Lung (tissue), 12 donors: ENCODE measurements around the gene DOCK4. TPM values are rescaled to one million over a fixed set of nuclear protein-coding genes. Genes with fewer than 3 reads are reported as not detected.

Source experiments
- ATAC-seq: fragments of 200-7000 bp; cut with Tn5 transposase; one replicate; pipeline ENCODE4 v1.9.1; 2020; ENCODE audit warnings: moderate number of reproducible peaks; ENCODE audit not compliant: insufficient read depth, low FRiP score
- DNase-seq, 3 donors: peaks; one replicate each; pipeline ENCODE4 v3.0.0-alpha.2; 2013 to 2017
- H3K27ac ChIP-seq, 2 donors: one replicate each; pipeline ENCODE4 v1.5.1; 2013; ENCODE audit warnings: mild to moderate bottlenecking in 2 of 2, moderate library complexity in 2 of 2, control low read depth in 1 of 2, inconsistent platforms in 1 of 2, low read depth in 1 of 2, low read length in 1 of 2
- H3K27me3 ChIP-seq, 3 donors: one replicate each; pipeline ENCODE4 v1.5.1; 2013; ENCODE audit warnings: low read length in 2 of 3; ENCODE audit not compliant: control insufficient read depth in 3 of 3, insufficient read depth in 3 of 3
- H3K36me3 ChIP-seq, 4 donors: one replicate each; pipeline ENCODE4 v1.5.1; 2013; ENCODE audit warnings: low read length in 4 of 4, mild to moderate bottlenecking in 1 of 4, moderate library complexity in 1 of 4; ENCODE audit not compliant: control insufficient read depth in 4 of 4, insufficient read depth in 4 of 4
- H3K4me1 ChIP-seq, 5 donors: one replicate each; pipeline ENCODE4 v1.5.1; 2013; ENCODE audit warnings: low read length in 5 of 5, mild to moderate bottlenecking in 2 of 5, moderate library complexity in 1 of 5; ENCODE audit not compliant: control insufficient read depth in 5 of 5, insufficient read depth in 5 of 5
- H3K4me3 ChIP-seq: one replicate; pipeline ENCODE4 v1.5.1; 2013; ENCODE audit warnings: mild to moderate bottlenecking, control low read depth, moderate library complexity
- H3K9ac ChIP-seq, 2 donors: one replicate each; pipeline ENCODE4 v1.5.1; 2013; ENCODE audit warnings: low read length in 2 of 2, control low read depth in 1 of 2; ENCODE audit not compliant: insufficient read depth in 1 of 2
- H3K9me3 ChIP-seq, 4 donors: one replicate each; pipeline ENCODE4 v1.5.1; 2013; ENCODE audit warnings: low read length in 3 of 4, mild to moderate bottlenecking in 1 of 4, moderate library complexity in 1 of 4; ENCODE audit not compliant: control insufficient read depth in 4 of 4, insufficient read depth in 3 of 4
- CTCF ChIP-seq: IDR thresholded peaks from 2 replicates; pipeline ENCODE4 v1.5.1; 2012; ENCODE audit warnings: mild to moderate bottlenecking; ENCODE audit errors: control extremely low read depth, extremely low read depth
- WGBS, 2 donors: extraction: QIAGEN DNeasy Blood & Tissue Kit; methylation state at CpG; one replicate each; pipeline ENCODE4 v1.1.7; 2013; 5-methylcytosine and 5-hydroxymethylcytosine counted together
- polyA plus RNA-seq, 2 donors: library from polyadenylated mRNA; stranded (reverse); fragments of 200-250 nt; gene quantifications; one replicate each; pipeline ENCODE4 v1.2.1, GENCODE V29; 2013
- total RNA-seq, 2 donors: library from RNA; depleted of rRNA in 1 of 2; stranded (reverse); fragments of >200 nt in 1 of 2; gene quantifications; one replicate each; pipeline ENCODE4 v1.2.1, GENCODE V29; 2014 to 2021
- donor health status: control.
- donor health status: control.
- donor health status: Bipolar disorder and iron deficiency.
- donor health status: healthy.
- donor health status: DM: yes; HTN: yes; CAD: no.

Gene DOCK4
- total and polyA plus RNA-seq, 4 donors, result 18.7 to 163 (median 40.3) TPM

- peaks cover 7 to 17% (median 12%) of the 10 kb centered on the region in 4 donors for H3K36me3 ChIP-seq
- DNase-seq (peak in 2 of 3 donors; percentile 49 to 64), ATAC-seq (no peak)
- H3K27me3 ChIP-seq, result no peaks in the 10 kb centered on the region
- no peak for TF ChIP-seq CTCF
- H3K9ac ChIP-seq, result peak overlapping the region in 1 of 2 donors; percentile 58
- H3K27ac ChIP-seq, result no peak overlapping the region
- H3K4me3 ChIP-seq, result no peak overlapping the region
- H3K9me3 ChIP-seq, result no peaks in the 10 kb centered on the region
- 63 to 69% methylated on average over 6 of the region's 6 CpGs for WGBS, 2 donors
- H3K4me1 ChIP-seq, result peaks cover 0 to 14% (median 0%) of the 10 kb centered on the region in 5 donors
Observed at GRCh38 chr7:111765751-111766643, 440.2 kb downstream of the DOCK4 start.

- no peak overlapping the region for H3K9ac ChIP-seq
- peaks cover 7 to 15% (median 15%) of the 10 kb centered on the region in 4 donors for H3K36me3 ChIP-seq
- 41 to 44% methylated on average over 3 of the region's 3 CpGs for WGBS, 2 donors
- H3K4me1 ChIP-seq, result peaks cover 0 to 14% (median 0%) of the 10 kb centered on the region in 5 donors
- TF ChIP-seq CTCF, result no peak
- H3K9me3 ChIP-seq, result no peaks in the 10 kb centered on the region
- DNase-seq (peak; percentile 22 to 77 (median 74)), ATAC-seq (no peak)
- no peaks in the 10 kb centered on the region for H3K27me3 ChIP-seq
- no peak overlapping the region for H3K4me3 ChIP-seq
- H3K27ac ChIP-seq, result no peak overlapping the region
Observed at GRCh38 chr7:111763221-111763801, 442.9 kb downstream of the DOCK4 start.

- 89 to 93% methylated on average over 5 of the region's 5 CpGs for WGBS, 2 donors
- Histone ChIP-seq H3K9me3 (no peaks in the 10 kb centered on the region), H3K27ac (no peak overlapping the region), H3K4me3 (no peak overlapping the region), H3K27me3 (no peaks in the 10 kb centered on the region), H3K9ac (no peak overlapping the region), H3K36me3 (peaks cover 6 to 19% (median 18%) of the 10 kb centered on the region in 4 donors), H3K4me1 (peaks cover 0 to 15% (median 0%) of the 10 kb centered on the region in 5 donors)
- DNase-seq, result no peak
- TF ChIP-seq CTCF, result no peak
- no peak for ATAC-seq
Observed at GRCh38 chr7:111762799-111763198, 443.4 kb downstream of the DOCK4 start.
